Measurements from ENCODE around the gene LAMA1. TPM values are rescaled to one million over a fixed set of nuclear protein-coding genes. Genes with fewer than 3 reads are reported as not detected.

LAMA1 gene
- total RNA-seq, 1 experiment from 2014 or later = 129 TPM

- Histone ChIP-seq H3K4me1 (peaks cover 62% of the 10 kb centered on the region), H3K9me3 (no peaks in the 10 kb centered on the region), H3K27me3 (replicated peaks; ENCODE audit: control insufficient read depth, insufficient read depth, low read length) (no peaks in the 10 kb centered on the region), H3K4me3 (ENCODE audit: low read depth, low read length) (no peak overlapping the region), H3K36me3 (ENCODE audit: control insufficient read depth, insufficient read depth, low read length) (no peaks in the 10 kb centered on the region)
- Mint-ChIP-seq H3K9me3 (ENCODE audit: unreplicated experiment) (no peaks in the 10 kb centered on the region), H3K4me1 (ENCODE audit: low read depth, unreplicated experiment) (peaks cover 34% of the 10 kb centered on the region), H3K36me3 (ENCODE audit: insufficient read depth, unreplicated experiment) (peaks cover 5% of the 10 kb centered on the region), H3K27ac (ENCODE audit: unreplicated experiment) (peak overlapping the region; percentile 77), H3K4me3 (ENCODE audit: unreplicated experiment) (no peak overlapping the region), H3K27me3 (ENCODE audit: insufficient read depth, unreplicated experiment) (no peaks in the 10 kb centered on the region)
- intact Hi-C loops (cut with micrococcal nuclease; ENCODE audit: unreplicated experiment) = loop anchor here (5.0 kb wide), 2 partner anchors 439 to 594 kb away; no protein-coding TSS in a partner anchor
- BruUV-seq (replicated peaks) = no TSS peak
- ChIA-PET CTCF (no interaction called here), POLR2A (no interaction called here)
- TF ChIP-seq CTCF (IDR thresholded peaks at IDR 0.05; ENCODE audit: insufficient read depth in 1 of 2, low read depth in 1 of 2, low read length in 1 of 2, severe bottlenecking in 1 of 2, unreplicated experiment in 1 of 2) = no peak
- DNase-seq = no peak
Observed at GRCh38 chr18:7155887-7156286, 38.3 kb upstream of the LAMA1 start.

GRCh38 chr18:7155092-7155491 is 37.5 kb upstream of the LAMA1 start:
- CTCF ChIA-PET = no interaction called here
- POLR2A ChIA-PET = no interaction called here

GRCh38 chr18:7152440-7152839 is 34.8 kb upstream of the LAMA1 start:
- no peaks in the 10 kb centered on the region for H3K9me3 ChIP-seq
- intact Hi-C loops (cut with micrococcal nuclease; ENCODE audit: unreplicated experiment) = no loop called here
- CTCF ChIA-PET = interaction anchor here (0.5 to 1.4 kb wide), 5 partner anchors 9 to 230 kb away, joined by 3 to 5 read pairs (median 3); no protein-coding TSS in a partner anchor
- H3K36me3 Mint-ChIP-seq (ENCODE audit: insufficient read depth, unreplicated experiment) = peaks cover 6% of the 10 kb centered on the region
- H3K4me1 Mint-ChIP-seq (ENCODE audit: low read depth, unreplicated experiment) = peaks cover 39% of the 10 kb centered on the region
- no peak overlapping the region for H3K4me3 ChIP-seq (ENCODE audit: low read depth, low read length)
- no peak overlapping the region for H3K4me3 Mint-ChIP-seq (ENCODE audit: unreplicated experiment)
- DNase-seq = no peak
- H3K27ac Mint-ChIP-seq (ENCODE audit: unreplicated experiment) = no peak overlapping the region
- H3K27me3 Mint-ChIP-seq (ENCODE audit: insufficient read depth, unreplicated experiment) = no peaks in the 10 kb centered on the region
- peaks cover 57% of the 10 kb centered on the region for H3K4me1 ChIP-seq
- TF ChIP-seq CTCF (IDR thresholded peaks at IDR 0.05; ENCODE audit: insufficient read depth in 1 of 2, low read depth in 1 of 2, low read length in 1 of 2, severe bottlenecking in 1 of 2, unreplicated experiment in 1 of 2) = no peak
- H3K9me3 Mint-ChIP-seq (ENCODE audit: unreplicated experiment) = no peaks in the 10 kb centered on the region
- H3K27me3 ChIP-seq (replicated peaks; ENCODE audit: control insufficient read depth, insufficient read depth, low read length) = no peaks in the 10 kb centered on the region
- BruUV-seq (replicated peaks) = no TSS peak
- POLR2A ChIA-PET = no interaction called here
- no peaks in the 10 kb centered on the region for H3K36me3 ChIP-seq (ENCODE audit: control insufficient read depth, insufficient read depth, low read length)

More at GRCh38 chr18:7155092-7155491, 37.5 kb upstream of the LAMA1 start:
- Mint-ChIP-seq H3K4me1 (ENCODE audit: low read depth, unreplicated experiment) (peaks cover 34% of the 10 kb centered on the region), H3K36me3 (ENCODE audit: insufficient read depth, unreplicated experiment) (peaks cover 5% of the 10 kb centered on the region), H3K27me3 (ENCODE audit: insufficient read depth, unreplicated experiment) (no peaks in the 10 kb centered on the region), H3K9me3 (ENCODE audit: unreplicated experiment) (no peaks in the 10 kb centered on the region), H3K27ac (ENCODE audit: unreplicated experiment) (peak overlapping the region; percentile 77), H3K4me3 (ENCODE audit: unreplicated experiment) (no peak overlapping the region)
- H3K4me1 ChIP-seq = peaks cover 63% of the 10 kb centered on the region
- TF ChIP-seq CTCF (IDR thresholded peaks at IDR 0.05; ENCODE audit: insufficient read depth in 1 of 2, low read depth in 1 of 2, low read length in 1 of 2, severe bottlenecking in 1 of 2, unreplicated experiment in 1 of 2) = no peak
- no peak overlapping the region for H3K4me3 ChIP-seq (ENCODE audit: low read depth, low read length)
- intact Hi-C loops (cut with micrococcal nuclease; ENCODE audit: unreplicated experiment) = loop anchor here (5.0 kb wide), 2 partner anchors 438 to 593 kb away; no protein-coding TSS in a partner anchor
- H3K27me3 ChIP-seq (replicated peaks; ENCODE audit: control insufficient read depth, insufficient read depth, low read length) = no peaks in the 10 kb centered on the region
- H3K36me3 ChIP-seq (ENCODE audit: control insufficient read depth, insufficient read depth, low read length) = no peaks in the 10 kb centered on the region
- no TSS peak for BruUV-seq (replicated peaks)
- no peak for DNase-seq
- no peaks in the 10 kb centered on the region for H3K9me3 ChIP-seq

Data from Caco-2 (cell line).